Lower leg skin (tissue), 3 donors: ENCODE data around the gene ZCCHC8.

ENCODE experiments used
- CTCF ChIP-seq, 3 donors: fragments of 450-650 bp; IDR thresholded peaks; one replicate each; pipeline ENCODE4 v1.5.1; 2016; ENCODE audit warnings: antibody characterized with exemption in 3 of 3, mild to moderate bottlenecking in 3 of 3, moderate library complexity in 2 of 3
- POLR2A ChIP-seq, 2 donors: fragments of 450-650 bp; IDR thresholded peaks; one replicate each; pipeline ENCODE4 v1.6.1; 2016 to 2017; ENCODE audit warnings: antibody characterized with exemption in 2 of 2, mild to moderate bottlenecking in 1 of 2, moderate library complexity in 1 of 2

GRCh38 chr12:122481861-122482260 is 18.9 kb downstream of the ZCCHC8 start:
- TF ChIP-seq CTCF (IDR thresholded peaks at IDR 0.05) (no peak), POLR2A (IDR thresholded peaks at IDR 0.05) (no peak)
